Thyroid gland (tissue), 4 donors: ENCODE data around the gene RSPH9.

Source experiments
- POLR2A ChIP-seq, 2 donors: fragments of 450-650 bp; IDR thresholded peaks; one replicate each; pipeline ENCODE4 v1.6.1; 2017; ENCODE audit warnings: antibody characterized with exemption in 2 of 2, mild to moderate bottlenecking in 2 of 2, moderate library complexity in 1 of 2
- TF ChIP-seq, protein P1 (sequence below), 6 experiments: fragments of 200-600 bp in 3 of 6; fragments of 450-650 bp in 3 of 6; sonication (generic) in 3 of 6; IDR thresholded peaks; one replicate each; pipeline ENCODE4 v1.5.1; 2016 to 2019; ENCODE audit warnings: antibody characterized with exemption in 6 of 6, mild to moderate bottlenecking in 2 of 6, inconsistent platforms in 1 of 6, moderate library complexity in 1 of 6

DNA sequence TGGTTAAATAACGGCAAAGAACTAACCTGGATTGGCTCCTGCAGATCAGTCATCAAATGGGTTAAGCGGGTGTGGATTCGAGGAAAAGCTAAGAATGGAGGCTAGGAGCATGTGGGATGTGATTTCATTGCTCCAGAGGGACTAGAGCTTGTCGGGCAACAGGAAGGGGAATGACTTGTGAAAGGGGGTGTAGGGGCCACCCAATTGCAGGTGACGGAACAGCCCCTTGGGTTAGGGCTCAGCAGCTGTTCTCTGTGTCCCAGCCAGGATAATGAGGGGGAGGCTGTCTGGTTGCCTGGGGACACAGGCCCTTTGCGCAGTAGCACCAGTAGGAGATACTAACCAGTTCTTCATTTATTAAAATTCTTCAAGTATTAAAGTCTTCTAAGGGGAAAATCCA lies 67.7 kb downstream of the RSPH9 start:
- TF ChIP-seq POLR2A (IDR thresholded peaks at IDR 0.05), result no peak
- TF ChIP-seq, protein P1, sequence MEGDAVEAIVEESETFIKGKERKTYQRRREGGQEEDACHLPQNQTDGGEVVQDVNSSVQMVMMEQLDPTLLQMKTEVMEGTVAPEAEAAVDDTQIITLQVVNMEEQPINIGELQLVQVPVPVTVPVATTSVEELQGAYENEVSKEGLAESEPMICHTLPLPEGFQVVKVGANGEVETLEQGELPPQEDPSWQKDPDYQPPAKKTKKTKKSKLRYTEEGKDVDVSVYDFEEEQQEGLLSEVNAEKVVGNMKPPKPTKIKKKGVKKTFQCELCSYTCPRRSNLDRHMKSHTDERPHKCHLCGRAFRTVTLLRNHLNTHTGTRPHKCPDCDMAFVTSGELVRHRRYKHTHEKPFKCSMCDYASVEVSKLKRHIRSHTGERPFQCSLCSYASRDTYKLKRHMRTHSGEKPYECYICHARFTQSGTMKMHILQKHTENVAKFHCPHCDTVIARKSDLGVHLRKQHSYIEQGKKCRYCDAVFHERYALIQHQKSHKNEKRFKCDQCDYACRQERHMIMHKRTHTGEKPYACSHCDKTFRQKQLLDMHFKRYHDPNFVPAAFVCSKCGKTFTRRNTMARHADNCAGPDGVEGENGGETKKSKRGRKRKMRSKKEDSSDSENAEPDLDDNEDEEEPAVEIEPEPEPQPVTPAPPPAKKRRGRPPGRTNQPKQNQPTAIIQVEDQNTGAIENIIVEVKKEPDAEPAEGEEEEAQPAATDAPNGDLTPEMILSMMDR (IDR thresholded peaks at IDR 0.05), result no peak
